ENCODE data around the gene CYB5A.

The CYB5A gene

DNA sequence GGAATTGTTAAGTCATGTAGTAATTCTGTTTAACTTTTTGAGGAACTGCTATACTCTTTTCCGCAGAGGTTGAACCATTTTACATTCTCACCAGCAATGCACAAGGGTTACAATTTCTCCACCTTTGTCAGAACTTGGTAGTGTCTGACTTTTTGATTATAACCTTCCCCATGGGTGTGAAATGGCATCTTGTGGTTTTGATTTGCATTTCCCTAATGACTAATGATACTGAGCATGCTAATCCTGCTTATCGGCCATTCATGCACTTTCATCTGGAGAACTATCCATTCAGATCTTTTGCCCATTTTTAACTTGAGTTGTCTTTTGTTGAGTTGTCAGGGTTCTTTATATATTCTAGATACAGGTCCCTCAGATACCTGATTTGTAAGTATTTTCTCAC is 47.2 kb downstream of the CYB5A start:
- no peak for DNase-seq (ENCODE audit: low spot score)

DNA sequence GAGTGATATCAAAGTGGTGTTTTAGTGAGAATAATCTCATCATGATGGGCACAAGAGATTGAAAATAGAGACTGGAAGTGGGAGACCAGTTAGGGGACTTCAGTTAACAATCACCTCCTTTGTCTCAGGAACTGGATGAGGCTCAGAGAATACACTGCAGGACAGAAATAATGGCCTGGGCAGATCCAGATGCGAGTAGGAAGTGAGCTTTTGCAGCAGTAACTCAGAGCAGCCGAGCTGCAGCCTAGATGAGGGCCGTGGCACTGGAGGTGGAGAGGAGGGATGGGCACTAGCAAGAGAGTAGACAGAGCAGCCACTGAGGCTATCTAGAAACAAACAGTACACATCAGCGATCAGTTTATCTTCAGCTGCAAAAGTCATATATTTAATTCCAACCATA is 48.6 kb downstream of the CYB5A start:
- DNase-seq (ENCODE audit: low spot score): no peak

DNA sequence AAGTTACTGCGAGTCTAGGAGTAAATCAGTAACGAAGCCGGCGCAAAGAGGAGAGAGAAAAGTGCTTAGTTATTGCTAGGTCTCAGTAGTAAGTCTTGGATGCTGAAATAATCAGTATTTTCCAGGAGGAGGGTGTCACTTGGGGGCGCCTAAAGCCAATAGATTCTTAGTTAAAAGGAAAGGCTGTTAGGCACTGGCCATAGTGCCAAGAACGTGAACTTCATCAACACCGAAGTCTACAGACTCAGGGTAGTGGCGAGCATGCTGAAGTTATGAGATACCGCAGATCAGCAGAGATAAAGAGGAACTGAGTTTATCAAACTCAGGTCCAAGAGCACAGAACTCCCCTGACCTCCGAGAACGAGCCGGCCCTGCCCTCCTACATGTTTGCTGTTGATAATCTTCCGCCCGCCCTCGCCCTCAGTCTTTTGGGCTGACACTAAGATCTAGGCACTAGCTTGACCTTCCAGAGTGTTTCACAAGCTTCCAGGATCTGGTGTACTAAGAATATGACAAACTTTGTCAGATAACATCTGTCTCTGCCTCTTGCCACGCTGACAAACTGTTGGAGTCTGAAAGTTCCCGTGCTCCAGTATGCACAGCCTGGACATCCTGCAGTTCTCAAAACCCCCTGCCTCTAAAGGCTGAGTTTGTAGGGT is 49.2 kb downstream of the CYB5A start:
- DNase-seq (ENCODE audit: low spot score): peak; percentile 26

- no peak for DNase-seq (ENCODE audit: low spot score)
Measured at GRCh38 chr18:74241970-74242369, 49.8 kb downstream of the CYB5A start.

DNA sequence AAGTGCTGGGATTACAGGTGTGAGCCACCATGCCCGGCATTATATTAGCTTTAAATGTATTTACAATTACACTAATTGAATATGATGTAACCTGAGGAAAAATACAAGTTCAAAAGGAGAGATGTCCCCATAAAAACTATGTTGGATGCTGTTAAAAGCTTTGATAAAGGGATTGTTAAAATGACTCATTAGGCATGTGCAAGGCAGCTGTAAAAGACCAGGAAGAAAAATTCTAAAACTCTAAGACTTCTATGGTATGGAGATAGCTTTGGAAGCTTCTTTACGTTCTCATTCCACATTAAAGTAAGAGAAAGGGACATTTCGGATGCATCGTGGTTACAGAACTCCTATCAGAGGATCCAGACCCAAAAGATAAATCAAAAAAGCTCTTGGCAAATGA is 50.3 kb downstream of the CYB5A start:
- no peak for DNase-seq (ENCODE audit: low spot score)

DNA sequence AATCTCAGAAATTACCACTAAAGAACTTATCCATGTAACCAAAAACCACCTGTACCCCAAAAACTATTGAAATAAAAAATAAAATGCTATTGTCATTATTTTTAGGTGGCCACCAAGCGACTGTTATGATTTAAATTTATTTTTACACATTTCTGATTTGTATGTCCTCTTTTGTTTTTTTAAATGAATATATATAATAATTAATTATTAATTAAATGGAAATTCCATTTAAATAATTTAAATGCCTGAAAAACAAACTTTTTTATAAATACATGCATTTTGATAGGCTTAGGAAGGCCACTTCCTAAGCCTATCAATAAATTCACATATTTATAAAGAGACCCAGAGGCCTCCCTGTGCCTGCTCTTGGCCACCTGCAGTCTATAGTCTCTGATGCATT is 52.2 kb downstream of the CYB5A start:
- DNase-seq (ENCODE audit: low spot score): no peak

DNA sequence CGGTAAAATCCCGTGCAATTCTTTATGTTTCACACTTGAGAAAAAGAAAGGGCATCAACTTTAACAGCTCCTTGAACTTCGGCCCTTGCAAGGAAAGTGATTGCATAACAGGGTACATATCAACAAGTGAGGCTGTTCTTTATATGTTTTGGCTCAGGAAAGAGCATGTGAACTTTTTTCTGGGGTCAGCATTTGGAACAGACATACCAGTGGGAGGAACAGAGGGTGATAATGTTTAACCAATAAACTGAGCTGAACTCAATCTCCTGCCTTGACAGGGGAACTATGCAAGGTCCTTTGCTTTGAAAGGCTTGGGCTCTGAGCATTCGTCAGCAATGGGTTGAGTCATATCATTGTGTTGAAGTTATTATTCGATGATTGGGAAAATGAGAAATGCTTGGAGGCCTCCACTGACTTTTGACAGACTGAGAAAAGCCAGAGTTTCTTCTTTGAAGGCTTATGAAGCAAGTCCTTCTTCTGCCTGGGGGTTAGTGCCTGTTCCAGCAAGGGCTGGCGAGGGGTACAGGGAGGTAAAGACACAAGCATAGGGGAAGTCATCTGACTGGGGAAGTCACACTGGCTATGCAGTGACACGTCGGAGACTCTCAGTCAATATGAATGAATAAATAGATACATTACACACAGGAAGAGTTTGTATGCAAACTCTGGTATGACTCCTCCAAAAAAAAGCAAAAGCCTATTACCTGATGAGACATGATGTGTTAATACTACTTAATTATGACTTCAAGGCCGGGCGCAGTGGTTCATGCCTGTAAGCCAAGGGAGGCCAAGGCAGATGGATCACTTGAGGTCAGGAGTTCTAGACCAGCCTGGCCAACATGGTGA is 57.2 kb downstream of the CYB5A start:
- no peak for DNase-seq (ENCODE audit: low spot score)

DNA sequence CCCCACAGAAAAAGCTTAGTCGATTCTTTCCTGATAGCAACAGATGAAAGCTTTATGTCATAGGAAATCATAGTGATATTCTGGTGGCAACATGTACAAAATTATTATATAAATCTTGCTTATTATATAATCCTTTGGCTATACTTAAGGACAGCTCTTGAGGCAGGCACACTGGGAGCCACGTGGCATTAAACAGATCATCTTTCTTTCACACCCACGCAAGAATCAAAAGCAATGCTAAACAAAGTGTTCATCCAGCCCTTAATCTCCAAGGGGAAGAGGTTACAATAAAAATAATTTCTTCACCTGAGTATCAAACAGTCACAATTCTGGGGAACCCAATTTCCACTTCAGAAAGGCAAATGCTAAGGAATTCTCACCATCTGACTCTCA is 57.8 kb downstream of the CYB5A start:
- DNase-seq (ENCODE audit: low spot score): no peak

GRCh38 chr18:74230922-74231714 is 60.6 kb downstream of the CYB5A start:
- DNase-seq (ENCODE audit: low spot score): no peak

GRCh38 chr18:74229891-74230290 is 61.9 kb downstream of the CYB5A start:
- DNase-seq (ENCODE audit: low spot score): no peak

- DNase-seq (ENCODE audit: low spot score): no peak
Measured at GRCh38 chr18:74229005-74229404, 62.8 kb downstream of the CYB5A start.

DNA sequence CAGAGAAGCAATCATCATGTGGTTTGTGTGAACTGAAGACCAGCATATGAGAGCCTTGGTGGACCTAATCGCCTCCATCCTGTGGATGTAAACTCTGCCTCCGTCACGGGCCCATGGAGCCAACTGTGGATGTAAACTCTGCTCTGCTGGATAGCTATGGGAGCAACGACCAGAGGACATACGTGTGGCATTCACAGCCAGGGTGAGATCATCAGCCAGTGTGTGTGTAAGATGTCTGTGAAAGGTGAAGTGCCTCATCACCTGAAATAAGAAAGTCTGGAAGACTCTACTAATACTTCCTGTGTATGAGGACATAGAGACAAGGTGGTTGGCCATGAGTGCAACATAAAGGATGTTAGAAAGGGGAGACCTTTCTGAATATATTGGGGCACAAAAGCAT is 63.5 kb downstream of the CYB5A start:
- no peak for DNase-seq (ENCODE audit: low spot score)

DNA sequence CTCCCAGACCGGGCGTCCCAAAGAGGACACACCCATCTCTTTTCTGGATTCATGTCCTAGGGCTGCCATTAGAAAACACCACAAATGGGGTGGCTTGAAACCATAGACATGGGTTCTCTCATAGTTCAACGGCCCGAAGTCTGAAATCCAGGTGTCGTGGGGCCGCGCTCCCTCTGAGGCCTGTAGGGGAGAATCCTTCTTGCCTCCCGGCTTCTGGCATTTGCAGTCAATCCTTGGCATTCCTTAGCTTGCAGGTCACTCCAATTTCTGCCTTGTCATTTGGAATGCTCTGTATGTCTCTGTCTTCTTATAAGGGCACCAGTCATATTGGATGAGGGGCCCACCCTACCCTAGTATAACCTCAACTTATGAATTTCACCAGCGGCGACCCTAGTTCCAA is 65.1 kb downstream of the CYB5A start:
- DNase-seq (ENCODE audit: low spot score): no peak

- DNase-seq (ENCODE audit: low spot score): no peak
Measured at GRCh38 chr18:74226156-74226555, 65.6 kb downstream of the CYB5A start.

- no peak for DNase-seq (ENCODE audit: low spot score)
Measured at GRCh38 chr18:74225193-74225840, 66.4 kb downstream of the CYB5A start.

GRCh38 chr18:74222710-74223494 is 68.9 kb downstream of the CYB5A start:
- DNase-seq (ENCODE audit: low spot score): no peak

DNA sequence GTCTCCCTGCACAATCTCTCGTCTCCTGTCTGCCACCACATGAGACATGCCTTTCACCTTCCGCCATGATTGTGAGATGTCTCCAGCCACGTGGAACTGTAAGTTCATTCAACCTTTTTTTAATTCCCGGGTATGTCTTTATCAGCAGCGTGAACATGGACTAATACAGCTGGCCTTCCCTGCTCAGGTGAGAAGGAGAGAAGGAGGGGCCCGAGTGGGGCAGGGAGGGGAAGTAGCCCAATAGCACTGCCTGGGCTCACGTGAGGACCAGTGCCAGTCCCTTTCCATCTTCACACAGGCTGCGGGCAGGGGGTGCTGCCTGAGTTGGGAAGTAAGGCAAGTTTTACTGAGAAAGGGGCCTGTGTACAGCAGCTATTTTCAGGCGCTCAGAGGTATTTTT is 70.7 kb downstream of the CYB5A start:
- DNase-seq (ENCODE audit: low spot score): no peak

- DNase-seq (ENCODE audit: low spot score): no peak
Measured at GRCh38 chr18:74219056-74219455, 72.7 kb downstream of the CYB5A start.

GRCh38 chr18:74217476-74218143 is 74.2 kb downstream of the CYB5A start:
- no peak for DNase-seq (ENCODE audit: low spot score)

GRCh38 chr18:74216661-74217110 is 75.1 kb downstream of the CYB5A start:
- no peak for DNase-seq (ENCODE audit: low spot score)

DNA sequence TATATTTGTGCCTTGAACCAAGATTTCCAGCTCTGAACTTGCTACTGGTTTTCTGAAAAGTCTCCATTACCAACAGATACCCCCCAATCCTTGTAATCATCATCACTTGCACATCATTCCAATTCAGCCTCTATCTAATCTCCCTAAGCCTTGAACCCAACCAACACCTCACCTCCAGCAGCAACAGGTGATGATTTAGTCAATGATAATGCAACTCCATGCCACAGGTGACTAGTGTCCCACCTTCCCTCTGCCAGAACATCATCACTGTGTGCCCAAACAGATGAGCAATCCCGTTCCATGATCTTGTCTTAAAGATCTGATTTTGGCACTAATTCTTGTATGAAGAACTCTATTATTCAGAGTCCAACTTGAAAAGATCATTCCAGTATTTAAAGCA is 75.9 kb downstream of the CYB5A start:
- no peak for DNase-seq (ENCODE audit: low spot score)
